IMR-90 (cell line): ENCODE data around the gene SPAG16. TPM values are rescaled to one million over a fixed set of nuclear protein-coding genes. Genes with fewer than 3 reads are reported as not detected.

ENCODE experiments used
- ATAC-seq: fragments of 200-7000 bp; cut with Tn5 transposase; 2 replicates; pipeline ENCODE4 v1.9.1; 2020; ENCODE audit warnings: low read depth, mild to moderate bottlenecking, moderate library complexity
- BruUV-seq: library from RNA; stranded (reverse); fragments of 400-500 nt; replicated peaks from 2 replicates; lab custom pipeline; 2021; lab: Mats Ljungman, UMichigan
- CTCF ChIA-PET: fragments of 300-600 bp; formaldehyde crosslinking; extraction: SDS; loops from one replicate; lab custom pipeline; 2021; ENCODE audit warnings: antibody characterized with exemption; lab: Yijun Ruan, JAX
- POLR2A ChIA-PET: fragments of 300-600 bp; sonication (Branson Sonifier 250); formaldehyde crosslinking; loops from one replicate; lab custom pipeline; 2022; ENCODE audit warnings: antibody characterized with exemption; ENCODE audit not compliant: unreplicated experiment; lab: Charles Lee
- DNase-seq: peaks from one replicate; pipeline ENCODE4 v3.0.0; 2013
- H2AFZ ChIP-seq: replicated peaks from 2 replicates; pipeline ENCODE3; 2013; ENCODE audit warnings: low read length, mild to moderate bottlenecking; ENCODE audit not compliant: poor library complexity
- H2AK5ac ChIP-seq: 2 replicates; pipeline ENCODE4 v1.6.1; 2013; ENCODE audit warnings: low read depth, low read length, inconsistent platforms
- H2AK9ac ChIP-seq: replicated peaks from 2 replicates; pipeline ENCODE3; 2013; ENCODE audit warnings: mild to moderate bottlenecking, low read depth, low read length, moderate library complexity; ENCODE audit not compliant: poor library complexity
- H2BK120ac ChIP-seq: 2 replicates; pipeline ENCODE4 v1.6.1; 2013; ENCODE audit warnings: low read depth, low read length, inconsistent platforms
- H2BK15ac ChIP-seq: 3 replicates; pipeline ENCODE4 v1.6.1; 2013; ENCODE audit warnings: low read depth, low read length, inconsistent platforms
- H2BK20ac ChIP-seq: 2 replicates; pipeline ENCODE4 v1.6.1; 2013; ENCODE audit warnings: low read depth, mild to moderate bottlenecking, inconsistent platforms, low read length, moderate library complexity
- H2BK5ac ChIP-seq: 2 replicates; pipeline ENCODE4 v1.6.1; 2013; ENCODE audit warnings: mild to moderate bottlenecking, low read depth, low read length, inconsistent platforms; ENCODE audit not compliant: poor library complexity, severe bottlenecking
- H3K14ac ChIP-seq: replicated peaks from 2 replicates; pipeline ENCODE4 v1.6.1; 2013; ENCODE audit warnings: low read depth, low read length, inconsistent platforms
- H3K18ac ChIP-seq: 2 replicates; pipeline ENCODE4 v1.6.1; 2013; ENCODE audit warnings: low read depth, low read length, control low read depth
- H3K23ac ChIP-seq: 2 replicates; pipeline ENCODE4 v1.6.1; 2013; ENCODE audit warnings: low read depth, low read length, inconsistent platforms
- H3K27ac ChIP-seq: 2 replicates; pipeline ENCODE4 v1.5.1; 2013; ENCODE audit warnings: mild to moderate bottlenecking, control low read depth, low read length; ENCODE audit not compliant: insufficient read depth
- H3K27me3 ChIP-seq: 2 replicates; pipeline ENCODE4 v1.6.1; 2013; ENCODE audit warnings: low read length; ENCODE audit not compliant: control insufficient read depth, insufficient read depth
- H3K36me3 ChIP-seq: 2 replicates; pipeline ENCODE4 v1.6.1; 2013; ENCODE audit warnings: low read length, mixed read lengths; ENCODE audit not compliant: control insufficient read depth, insufficient read depth
- H3K4ac ChIP-seq: 2 replicates; pipeline ENCODE4 v1.6.1; 2013; ENCODE audit warnings: low read depth, low read length, inconsistent platforms
- H3K4me1 ChIP-seq: 2 replicates; pipeline ENCODE4 v1.6.1; 2013; ENCODE audit warnings: low read length, mixed read lengths; ENCODE audit not compliant: control insufficient read depth, insufficient read depth
- H3K4me2 ChIP-seq: 2 replicates; pipeline ENCODE4 v1.6.1; 2013; ENCODE audit warnings: low read depth, mild to moderate bottlenecking, control low read depth, low read length, moderate library complexity
- H3K4me3 ChIP-seq: 2 replicates; pipeline ENCODE4 v1.5.1; 2013; ENCODE audit warnings: low read depth, mild to moderate bottlenecking, control low read depth, low read length, moderate library complexity; ENCODE audit not compliant: insufficient read depth
- H3K56ac ChIP-seq: 2 replicates; pipeline ENCODE4 v1.6.1; 2013; ENCODE audit warnings: low read length, inconsistent platforms; ENCODE audit not compliant: insufficient read depth; ENCODE audit errors: extremely low read depth
- H3K79me1 ChIP-seq, 2 experiments: 2 replicates each; pipeline ENCODE4 v1.6.1; 2013; ENCODE audit warnings: low read length in 2 of 2, inconsistent platforms in 1 of 2, low read depth in 1 of 2
- H3K9ac ChIP-seq: 2 replicates; pipeline ENCODE4 v1.6.1; 2013; ENCODE audit warnings: low read depth, low read length, control low read depth
- H3K9me1 ChIP-seq: 2 replicates; pipeline ENCODE4 v1.6.1; 2013; ENCODE audit warnings: low read length, inconsistent platforms; ENCODE audit not compliant: insufficient read depth
- H3K9me3 ChIP-seq: 2 replicates; pipeline ENCODE4 v1.6.1; 2013; ENCODE audit warnings: low read length; ENCODE audit not compliant: control insufficient read depth, insufficient read depth
- H4K20me1 ChIP-seq: 2 replicates; pipeline ENCODE4 v1.6.1; 2013; ENCODE audit warnings: low read length, inconsistent platforms; ENCODE audit not compliant: insufficient read depth
- H4K5ac ChIP-seq: 2 replicates; pipeline ENCODE4 v1.6.1; 2013; ENCODE audit warnings: mild to moderate bottlenecking, low read depth, low read length, control low read depth
- H4K8ac ChIP-seq, 2 experiments: 2 replicates each; pipeline ENCODE4 v1.6.1; 2013; ENCODE audit warnings: low read depth in 2 of 2, low read length in 2 of 2, control low read depth in 1 of 2, inconsistent platforms in 1 of 2
- H4K91ac ChIP-seq: 2 replicates; pipeline ENCODE4 v1.6.1; 2013; ENCODE audit warnings: low read depth, low read length, inconsistent platforms; ENCODE audit not compliant: insufficient read depth
- BHLHE40 ChIP-seq: fragments of 150-350 bp; IDR thresholded peaks from 2 replicates; pipeline ENCODE4 v1.6.1; 2016; ENCODE audit warnings: mild to moderate bottlenecking, low read depth, low read length
- CEBPB ChIP-seq: IDR thresholded peaks from 2 replicates; pipeline ENCODE4 v1.6.1; 2012; ENCODE audit warnings: low read depth, low read length, improper control_type of control experiment
- CHD1 ChIP-seq: IDR thresholded peaks from 2 replicates; pipeline ENCODE4 v1.6.1; 2012; ENCODE audit warnings: low read depth, low read length, improper control_type of control experiment
- MAFK ChIP-seq: IDR thresholded peaks from 2 replicates; pipeline ENCODE4 v1.6.1; 2012; ENCODE audit warnings: low read depth, low read length, improper control_type of control experiment
- MAZ ChIP-seq: IDR thresholded peaks from 2 replicates; pipeline ENCODE4 v1.6.1; 2012; ENCODE audit warnings: low read depth, mild to moderate bottlenecking, low read length, improper control_type of control experiment, moderate library complexity, borderline replicate concordance
- NFE2L2 ChIP-seq: fragments of 150-350 bp; IDR thresholded peaks from 2 replicates; pipeline ENCODE4 v1.6.1; 2016; ENCODE audit warnings: low read depth, mild to moderate bottlenecking, low read length
- RCOR1 ChIP-seq: IDR thresholded peaks from 2 replicates; pipeline ENCODE4 v1.6.1; 2012; ENCODE audit warnings: mild to moderate bottlenecking, low read length, improper control_type of control experiment; ENCODE audit not compliant: insufficient replicate concordance
- WGBS, 2 experiments: methylation state at CpG; one replicate each; pipeline versions ENCODE4 v1.1.5 to v1.1.7; 2013; ENCODE audit warnings: missing lambda C conversion rate in 2 of 2; ENCODE audit not compliant: insufficient read length in 1 of 2; ENCODE audit errors: extremely low coverage in 2 of 2; 5-methylcytosine and 5-hydroxymethylcytosine counted together
- dilution Hi-C: fragments of 300-500 bp; cut with HindIII; formaldehyde crosslinking; loops from one replicate; pipeline ENCODE4 v1.14.3; 2018; ENCODE audit warnings: low sequenced_read_pairs; ENCODE audit not compliant: unreplicated experiment
- in situ Hi-C: fragments of 300-500 bp; cut with MboI; formaldehyde crosslinking; loops from 3 replicates; pipeline ENCODE4 v1.14.3; 2019; ENCODE audit warnings: low sequenced_read_pairs, inconsistent platforms, mixed read lengths
- intact Hi-C: fragments of 100-400 bp; cut with micrococcal nuclease; formaldehyde crosslinking; loops from 2 replicates; pipeline ENCODE4 v1.10.0; 2022
- polyA plus RNA-seq, 3 experiments: library from polyadenylated mRNA; depleted of rRNA; stranded (reverse); fragments of >200 nt; gene quantifications; 2 replicates each; pipeline ENCODE4 v1.2.3, GENCODE V29; 2012; ENCODE audit warnings: low replicate concordance in 1 of 3
- total RNA-seq: library from RNA; depleted of rRNA; stranded (reverse); fragments of >200 nt; gene quantifications from 2 replicates; pipeline ENCODE4 v1.2.3, GENCODE V29; 2012
- TF ChIP-seq, protein P1 (sequence below): fragments of 150-350 bp; IDR thresholded peaks from 2 replicates; pipeline ENCODE4 v1.6.1; 2017; ENCODE audit warnings: mild to moderate bottlenecking, antibody characterized with exemption, low read length, low read depth
- TF ChIP-seq, protein P2 (sequence below): fragments of 150-350 bp; IDR thresholded peaks from 2 replicates; pipeline ENCODE4 v1.6.1; 2016; ENCODE audit warnings: low read depth, mild to moderate bottlenecking, low read length, moderate library complexity, borderline replicate concordance
- TF ChIP-seq, protein P3 (sequence below): conservative IDR thresholded peaks from 2 replicates; pipeline ENCODE4 v1.5.1; 2012; ENCODE audit warnings: mild to moderate bottlenecking, low read depth, low read length, improper control_type of control experiment

The SPAG16 gene
- total and polyA plus RNA-seq, 2 of the 4 experiments (the other 2 are of a cell fraction), result 7.3 to 13.5 TPM

- CTCF ChIA-PET, result interaction anchor here (0.6 to 1.6 kb wide), 2 partner anchors 14 to 1411 kb away, joined by 3 to 4 read pairs; no protein-coding TSS in a partner anchor
- no TSS peak for BruUV-seq
- H3K9me1 ChIP-seq, result no peaks in the 10 kb centered on the region
Observed at GRCh38 chr2:214104219-214104618, 820.0 kb downstream of the SPAG16 start.

More at GRCh38 chr2:214104219-214104618, 820.0 kb downstream of the SPAG16 start:
- no peak overlapping the region for H2BK5ac ChIP-seq
- no peak overlapping the region for H2BK120ac ChIP-seq
- intact Hi-C loops (no loop called here), dilution Hi-C loops (no loop called here), in situ Hi-C loops (no loop called here)
- no peak overlapping the region for H3K4me2 ChIP-seq
- no peak overlapping the region for H3K14ac ChIP-seq
- H3K23ac ChIP-seq, result no peak overlapping the region
- no peak overlapping the region for H4K91ac ChIP-seq
- H2AFZ ChIP-seq, result no peak overlapping the region
- H3K79me1 ChIP-seq, result no peaks in the 10 kb centered on the region
- no peaks in the 10 kb centered on the region for H3K36me3 ChIP-seq
- no peak overlapping the region for H2BK15ac ChIP-seq
- 83% methylated on average over 2 of the region's 3 CpGs; no CpG with 5 or more reads in 1 of the 2 experiments for WGBS, 2 experiments
- H2BK20ac ChIP-seq, result no peak overlapping the region
- POLR2A ChIA-PET, result no interaction called here
- H3K4me3 ChIP-seq, result no peak overlapping the region
- H3K27ac ChIP-seq, result no peak overlapping the region
- H2AK5ac ChIP-seq, result no peak overlapping the region
- no peaks in the 10 kb centered on the region for H3K27me3 ChIP-seq
- H4K20me1 ChIP-seq, result no peaks in the 10 kb centered on the region
- no peak overlapping the region for H3K18ac ChIP-seq
- TF ChIP-seq BHLHE40, result no peak
- no peak for TF ChIP-seq CEBPB
- no peak for TF ChIP-seq CHD1
- TF ChIP-seq MAFK, result no peak
- no peak for TF ChIP-seq RCOR1
- TF ChIP-seq NFE2L2, result no peak
- TF ChIP-seq, protein P1, sequence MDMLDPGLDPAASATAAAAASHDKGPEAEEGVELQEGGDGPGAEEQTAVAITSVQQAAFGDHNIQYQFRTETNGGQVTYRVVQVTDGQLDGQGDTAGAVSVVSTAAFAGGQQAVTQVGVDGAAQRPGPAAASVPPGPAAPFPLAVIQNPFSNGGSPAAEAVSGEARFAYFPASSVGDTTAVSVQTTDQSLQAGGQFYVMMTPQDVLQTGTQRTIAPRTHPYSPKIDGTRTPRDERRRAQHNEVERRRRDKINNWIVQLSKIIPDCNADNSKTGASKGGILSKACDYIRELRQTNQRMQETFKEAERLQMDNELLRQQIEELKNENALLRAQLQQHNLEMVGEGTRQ, result no peak
- no peak for TF ChIP-seq MAZ
- TF ChIP-seq, protein P2, sequence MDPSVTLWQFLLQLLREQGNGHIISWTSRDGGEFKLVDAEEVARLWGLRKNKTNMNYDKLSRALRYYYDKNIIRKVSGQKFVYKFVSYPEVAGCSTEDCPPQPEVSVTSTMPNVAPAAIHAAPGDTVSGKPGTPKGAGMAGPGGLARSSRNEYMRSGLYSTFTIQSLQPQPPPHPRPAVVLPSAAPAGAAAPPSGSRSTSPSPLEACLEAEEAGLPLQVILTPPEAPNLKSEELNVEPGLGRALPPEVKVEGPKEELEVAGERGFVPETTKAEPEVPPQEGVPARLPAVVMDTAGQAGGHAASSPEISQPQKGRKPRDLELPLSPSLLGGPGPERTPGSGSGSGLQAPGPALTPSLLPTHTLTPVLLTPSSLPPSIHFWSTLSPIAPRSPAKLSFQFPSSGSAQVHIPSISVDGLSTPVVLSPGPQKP, result no peak
- TF ChIP-seq, protein P3, sequence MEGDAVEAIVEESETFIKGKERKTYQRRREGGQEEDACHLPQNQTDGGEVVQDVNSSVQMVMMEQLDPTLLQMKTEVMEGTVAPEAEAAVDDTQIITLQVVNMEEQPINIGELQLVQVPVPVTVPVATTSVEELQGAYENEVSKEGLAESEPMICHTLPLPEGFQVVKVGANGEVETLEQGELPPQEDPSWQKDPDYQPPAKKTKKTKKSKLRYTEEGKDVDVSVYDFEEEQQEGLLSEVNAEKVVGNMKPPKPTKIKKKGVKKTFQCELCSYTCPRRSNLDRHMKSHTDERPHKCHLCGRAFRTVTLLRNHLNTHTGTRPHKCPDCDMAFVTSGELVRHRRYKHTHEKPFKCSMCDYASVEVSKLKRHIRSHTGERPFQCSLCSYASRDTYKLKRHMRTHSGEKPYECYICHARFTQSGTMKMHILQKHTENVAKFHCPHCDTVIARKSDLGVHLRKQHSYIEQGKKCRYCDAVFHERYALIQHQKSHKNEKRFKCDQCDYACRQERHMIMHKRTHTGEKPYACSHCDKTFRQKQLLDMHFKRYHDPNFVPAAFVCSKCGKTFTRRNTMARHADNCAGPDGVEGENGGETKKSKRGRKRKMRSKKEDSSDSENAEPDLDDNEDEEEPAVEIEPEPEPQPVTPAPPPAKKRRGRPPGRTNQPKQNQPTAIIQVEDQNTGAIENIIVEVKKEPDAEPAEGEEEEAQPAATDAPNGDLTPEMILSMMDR, result no peak
- peaks cover 2% of the 10 kb centered on the region; the same call in 1 of the 2 replicates for H3K9me3 ChIP-seq
- 0 out of 2 replicates have a peak, but pooled peaks cover 2% of the 10 kb centered on the region for H3K4me1 ChIP-seq
- H4K5ac ChIP-seq, result no peak overlapping the region
- ATAC-seq (no peak), DNase-seq (no peak)
- no peak overlapping the region for H3K56ac ChIP-seq
- H4K8ac ChIP-seq, result no peak overlapping the region
- H3K9ac ChIP-seq, result no peak overlapping the region
- no peak overlapping the region for H3K4ac ChIP-seq
- H2AK9ac ChIP-seq, result no peak overlapping the region
